HCT116 (cell line): ENCODE data around the gene AK4. TPM values are rescaled to one million over a fixed set of nuclear protein-coding genes. Genes with fewer than 3 reads are reported as not detected.

Experiments
- ATAC-seq: fragments of 200-7000 bp; cut with Tn5 transposase; 2 replicates; pipeline ENCODE4 v1.9.1; 2020; ENCODE audit warnings: mild to moderate bottlenecking, moderate library complexity
- BruUV-seq: library from RNA; stranded (reverse); fragments of 400-500 nt; replicated peaks from 2 replicates; lab custom pipeline; 2021; lab: Mats Ljungman, UMichigan
- CTCF ChIA-PET: fragments of 300-600 bp; sonication (Branson Sonifier 250); formaldehyde crosslinking; loops from one replicate; lab custom pipeline; 2021; ENCODE audit warnings: antibody characterized with exemption; lab: Charles Lee
- POLR2A ChIA-PET: fragments of 300-600, 350-600 bp; sonication (Branson Sonifier 250); formaldehyde crosslinking; loops from one replicate; lab custom pipeline; 2021; ENCODE audit warnings: antibody characterized with exemption; lab: Charles Lee
- RAD21 ChIA-PET, 2 experiments: fragments of 300-600 bp; sonication (Branson Sonifier 250); formaldehyde crosslinking; loops; one replicate each; lab custom pipeline; 2023; ENCODE audit warnings: low total read pairs in 2 of 2; ENCODE audit not compliant: uncharacterized antibody in 2 of 2, unreplicated experiment in 2 of 2, low non-redundant PET in 1 of 2; lab: Charles Lee
- DNase-seq: peaks from one replicate; pipeline ENCODE4 v3.0.0-alpha.2; 2010; ENCODE audit warnings: low read depth, low spot score
- H2AFZ ChIP-seq: fragments of 200-600 bp; shearing (Covaris generic), sonication (generic); 2 replicates; pipeline ENCODE4 v1.6.1; 2017; ENCODE audit warnings: low read depth, mixed run types, mixed read lengths, antibody characterized with exemption, low read length; ENCODE audit not compliant: poor library complexity, severe bottlenecking
- H3K27ac ChIP-seq: 2 replicates; pipeline ENCODE4 v1.5.1; 2012; ENCODE audit warnings: low read depth, low read length
- H3K27me3 ChIP-seq: fragments of 200-600 bp; sonication (generic); 2 replicates; pipeline ENCODE4 v1.6.1; 2016; ENCODE audit warnings: mixed run types, low read length, mixed read lengths; ENCODE audit not compliant: insufficient read depth
- H3K36me3 ChIP-seq, 2 experiments: fragments of 200-500 bp in 1 of 2; fragments of 200-600 bp in 1 of 2; sonication (Bioruptor generic) in 1 of 2; sonication (generic) in 1 of 2; 2 replicates each; pipeline versions ENCODE4 v1.5.1 to v1.6.1; 2014 to 2016; ENCODE audit warnings: low read length in 2 of 2, inconsistent platforms in 1 of 2, mixed read lengths in 1 of 2, mixed run types in 1 of 2; ENCODE audit not compliant: insufficient read depth in 2 of 2, control insufficient read depth in 1 of 2
- H3K4me1 ChIP-seq, 2 experiments: fragments of 200-600 bp in 1 of 2; sonication (generic) in 1 of 2; 2 replicates each; pipeline versions ENCODE4 v1.5.1 to v1.6.1; 2012 to 2017; ENCODE audit warnings: low read length in 2 of 2, inconsistent platforms in 1 of 2, mild to moderate bottlenecking in 1 of 2, mixed read lengths in 1 of 2, mixed run types in 1 of 2, moderate library complexity in 1 of 2; ENCODE audit not compliant: insufficient read depth in 2 of 2, control insufficient read depth in 1 of 2
- H3K4me2 ChIP-seq: fragments of 200-600 bp; sonication (generic); 2 replicates; pipeline ENCODE4 v1.6.1; 2017; ENCODE audit warnings: mixed run types, low read length, mixed read lengths
- H3K4me3 ChIP-seq, 2 experiments: fragments of 200-600 bp in 1 of 2; sonication (generic) in 1 of 2; replicated peaks in 1 of 2; 2 replicates each; pipeline ENCODE4 v1.5.1; 2011 to 2016; ENCODE audit warnings: low read length in 2 of 2, control low read depth in 1 of 2, low read depth in 1 of 2, mild to moderate bottlenecking in 1 of 2, mixed read lengths in 1 of 2, mixed run types in 1 of 2
- H3K79me2 ChIP-seq: fragments of 200-600 bp; sonication (generic); 2 replicates; pipeline ENCODE4 v1.6.1; 2017; ENCODE audit warnings: mild to moderate bottlenecking, mixed run types, low read length, moderate library complexity, mixed read lengths; ENCODE audit not compliant: insufficient read depth
- H3K9ac ChIP-seq: fragments of 200-600 bp; sonication (generic); 2 replicates; pipeline ENCODE4 v1.6.1; 2016; ENCODE audit warnings: low read length, mixed read lengths
- H3K9me2 ChIP-seq: fragments of 200-600 bp; sonication (generic), shearing (Covaris generic); 2 replicates; pipeline ENCODE4 v1.6.1; 2017; ENCODE audit warnings: mixed run types, mild to moderate bottlenecking, moderate library complexity; ENCODE audit not compliant: insufficient read depth
- H3K9me3 ChIP-seq, 2 experiments: fragments of 200-500 bp in 1 of 2; fragments of 200-600 bp in 1 of 2; sonication (Bioruptor generic) in 1 of 2; sonication (generic) in 1 of 2; 2 replicates each; pipeline ENCODE4 v1.6.1; 2014 to 2017; ENCODE audit warnings: low read length in 2 of 2, mixed read lengths in 2 of 2, inconsistent platforms in 1 of 2, low read depth in 1 of 2, mild to moderate bottlenecking in 1 of 2, mixed run types in 1 of 2, moderate library complexity in 1 of 2; ENCODE audit not compliant: control insufficient read depth in 1 of 2, insufficient read depth in 1 of 2
- H4K20me1 ChIP-seq: fragments of 200-600 bp; sonication (generic), shearing (Covaris generic); 2 replicates; pipeline ENCODE4 v1.6.1; 2017; ENCODE audit warnings: mixed run types, mild to moderate bottlenecking, moderate library complexity; ENCODE audit not compliant: insufficient read depth
- CBX3 ChIP-seq: IDR thresholded peaks from 2 replicates; pipeline ENCODE4 v1.6.1; 2012; ENCODE audit warnings: low read depth
- CEBPB ChIP-seq: IDR thresholded peaks from 2 replicates; pipeline ENCODE4 v1.6.1; 2012; ENCODE audit warnings: low read depth
- CTCF ChIP-seq, 3 experiments: fragments of 200-600 bp in 1 of 3; sonication (generic) in 1 of 3; IDR thresholded peaks in 2 of 3; conservative IDR thresholded peaks in 1 of 3; 2 replicates each; pipeline ENCODE4 v1.5.1; 2012 to 2017; ENCODE audit warnings: low read depth in 2 of 3, low read length in 2 of 3, antibody characterized with exemption in 1 of 3, borderline replicate concordance in 1 of 3, control low read depth in 1 of 3, mild to moderate bottlenecking in 1 of 3, mixed read lengths in 1 of 3, mixed run types in 1 of 3, moderate library complexity in 1 of 3; ENCODE audit not compliant: insufficient read depth in 1 of 3
- EGR1 ChIP-seq: IDR thresholded peaks from 2 replicates; pipeline ENCODE4 v1.6.1; 2012; ENCODE audit warnings: low read depth
- ELF1 ChIP-seq: IDR thresholded peaks from 2 replicates; pipeline ENCODE4 v1.6.1; 2012; ENCODE audit warnings: low read depth, borderline replicate concordance
- EZH2 ChIP-seq: fragments of 200-600 bp; sonication (generic); IDR thresholded peaks from 2 replicates; pipeline ENCODE4 v1.6.1; 2017; ENCODE audit warnings: antibody characterized with exemption, mixed run types
- EZH2phosphoT487 ChIP-seq: fragments of 200-600 bp; IDR thresholded peaks from 2 replicates; pipeline ENCODE4 v1.6.1; 2018; ENCODE audit warnings: antibody characterized with exemption, borderline replicate concordance
- FOSL1 ChIP-seq: IDR thresholded peaks from 2 replicates; pipeline ENCODE4 v1.6.1; 2012; ENCODE audit warnings: low read depth
- JUND ChIP-seq: IDR thresholded peaks from 2 replicates; pipeline ENCODE4 v1.6.1; 2012
- MAX ChIP-seq: IDR thresholded peaks from 2 replicates; pipeline ENCODE4 v1.6.1; 2012
- POLR2A ChIP-seq: IDR thresholded peaks from 2 replicates; pipeline ENCODE4 v1.7.0; 2011; ENCODE audit warnings: borderline replicate concordance; ENCODE audit not compliant: insufficient read depth, insufficient read length; ENCODE audit errors: extremely low read depth
- RAD21 ChIP-seq: IDR thresholded peaks from 2 replicates; pipeline ENCODE4 v1.6.1; 2012; ENCODE audit warnings: low read depth, mild to moderate bottlenecking
- REST ChIP-seq: IDR thresholded peaks from 2 replicates; pipeline ENCODE4 v1.6.1; 2012; ENCODE audit warnings: low read depth
- SIN3A ChIP-seq: IDR thresholded peaks from 2 replicates; pipeline ENCODE4 v1.6.1; 2012; ENCODE audit warnings: low read depth
- SP1 ChIP-seq: IDR thresholded peaks from 2 replicates; pipeline ENCODE4 v1.6.1; 2012; ENCODE audit warnings: low read depth
- SRF ChIP-seq: IDR thresholded peaks from 2 replicates; pipeline ENCODE4 v1.6.1; 2012; ENCODE audit warnings: low read depth
- YY1 ChIP-seq: IDR thresholded peaks from 2 replicates; pipeline ENCODE4 v1.6.1; 2011; ENCODE audit warnings: low read length, low read depth, moderate library complexity, mild to moderate bottlenecking; ENCODE audit not compliant: insufficient replicate concordance; ENCODE audit errors: extremely low read depth
- ZBTB33 ChIP-seq: IDR thresholded peaks from 2 replicates; pipeline ENCODE4 v1.6.1; 2011; ENCODE audit warnings: mild to moderate bottlenecking, low read length, moderate library complexity; ENCODE audit not compliant: insufficient replicate concordance; ENCODE audit errors: extremely low read depth
- ZFX ChIP-seq: fragments of 450-650 bp; IDR thresholded peaks from 2 replicates; pipeline ENCODE4 v1.6.1; 2017
- ZNF274 ChIP-seq: fragments of 200-500 bp; sonication (Bioruptor generic); IDR thresholded peaks from 2 replicates; pipeline ENCODE4 v1.6.1; 2014; ENCODE audit warnings: mild to moderate bottlenecking, low read depth, low read length, inconsistent platforms
- intact Hi-C: fragments of 100-400 bp; cut with micrococcal nuclease; formaldehyde crosslinking; loops from 2 replicates; pipeline ENCODE4 v1.10.0; 2022
- total RNA-seq: library from RNA; stranded (reverse); gene quantifications from one replicate; pipeline ENCODE4 v1.2.1, GENCODE V29; 2021; ENCODE audit not compliant: unreplicated experiment

AK4 gene
- total RNA-seq, 1 experiment from 2014 or later = 51.5 TPM

- intact Hi-C loops = no loop called here
- no peak for ATAC-seq
- no peaks in the 10 kb centered on the region for H3K4me1 ChIP-seq
- no peak overlapping the region for H3K9ac ChIP-seq
- H3K27me3 ChIP-seq = no peaks in the 10 kb centered on the region
- H3K27ac ChIP-seq = no peak overlapping the region
- no TSS peak for BruUV-seq
- no peaks in the 10 kb centered on the region for H3K9me2 ChIP-seq
- ChIA-PET RAD21 (no interaction called here), POLR2A (no interaction called here), CTCF (interaction anchor here (1.2 kb wide), 1 partner anchor 133 kb away, joined by 3 read pairs; no protein-coding TSS in a partner anchor)
- H3K36me3 ChIP-seq = 0 out of 4 replicates have a peak, but pooled peaks cover 0 to 4% of the 10 kb centered on the region in 2 experiments
- TF ChIP-seq JUND (no peak), ZBTB33 (no peak), MAX (no peak), ZNF274 (no peak), EZH2 (no peak), CEBPB (no peak), YY1 (no peak), EZH2phosphoT487 (no peak), EGR1 (no peak), CBX3 (no peak), SRF (no peak), POLR2A (no peak), REST (no peak), ZFX (no peak), SIN3A (no peak), FOSL1 (no peak), CTCF (IDR thresholded peaks at IDR 0.05 in 2 of 3, conservative IDR thresholded peaks at IDR 0.05 in 1 of 3; ENCODE audit: borderline replicate concordance in 1 of 3, insufficient read depth in 1 of 3, low read depth in 2 of 3, low read length in 2 of 3) (no peak), RAD21 (no peak), ELF1 (no peak), SP1 (no peak)
- 0 out of 2 replicates have a peak, but pooled peaks cover 10% of the 10 kb centered on the region for H3K79me2 ChIP-seq
- no peak for DNase-seq
- no peak overlapping the region for H2AFZ ChIP-seq
- no peak overlapping the region for H3K4me2 ChIP-seq
- no peaks in the 10 kb centered on the region for H4K20me1 ChIP-seq
- H3K4me3 ChIP-seq = no peak overlapping the region
- no peaks in the 10 kb centered on the region for H3K9me3 ChIP-seq
Observed at GRCh38 chr1:65195495-65196417, 47.8 kb downstream of the AK4 start.
